Mononuclear cell (primary cell): ENCODE measurements around the gene PITX3. TPM values are rescaled to one million over a fixed set of nuclear protein-coding genes. Genes with fewer than 3 reads are reported as not detected.

Experiments
- H3K27me3 ChIP-seq: 2 replicates; pipeline ENCODE4 v1.6.0; 2011; ENCODE audit warnings: low read length, control low read depth; ENCODE audit not compliant: insufficient read depth
- H3K4me1 ChIP-seq: 2 replicates; pipeline ENCODE4 v1.5.1; 2011; ENCODE audit warnings: mild to moderate bottlenecking, low read length, control low read depth; ENCODE audit not compliant: insufficient read depth
- H3K4me3 ChIP-seq: 2 replicates; pipeline ENCODE4 v1.5.1; 2011; ENCODE audit warnings: mild to moderate bottlenecking, low read length, moderate library complexity
- H3K9me3 ChIP-seq: 2 replicates; pipeline ENCODE4 v1.5.1; 2011; ENCODE audit warnings: low read depth, mild to moderate bottlenecking, control low read depth, low read length
- total RNA-seq: library from RNA; depleted of rRNA; stranded (reverse); fragments of >200 nt; gene quantifications from one replicate; pipeline ENCODE4 v1.2.3, GENCODE V29; 2012

Gene PITX3
- total RNA-seq, 1 donor, result not detected

GRCh38 chr10:102242118-102242485 is 790 bp upstream of the PITX3 start:
- H3K9me3 ChIP-seq, result no peaks in the 10 kb centered on the region
- peaks cover 44% of the 10 kb centered on the region for H3K27me3 ChIP-seq
- H3K4me1 ChIP-seq, result peaks cover 41% of the 10 kb centered on the region
- no peak overlapping the region for H3K4me3 ChIP-seq

GRCh38 chr10:102241032-102241443 is 274 bp downstream of the PITX3 start:
- H3K4me3 ChIP-seq, result no peak overlapping the region
- H3K27me3 ChIP-seq, result peaks cover 44% of the 10 kb centered on the region
- peaks cover 30% of the 10 kb centered on the region for H3K4me1 ChIP-seq
- H3K9me3 ChIP-seq, result no peaks in the 10 kb centered on the region

GRCh38 chr10:102240467-102241031 is 763 bp downstream of the PITX3 start:
- Histone ChIP-seq H3K9me3 (no peaks in the 10 kb centered on the region), H3K4me1 (peaks cover 27% of the 10 kb centered on the region), H3K27me3 (peaks cover 47% of the 10 kb centered on the region), H3K4me3 (no peak overlapping the region)

DNA sequence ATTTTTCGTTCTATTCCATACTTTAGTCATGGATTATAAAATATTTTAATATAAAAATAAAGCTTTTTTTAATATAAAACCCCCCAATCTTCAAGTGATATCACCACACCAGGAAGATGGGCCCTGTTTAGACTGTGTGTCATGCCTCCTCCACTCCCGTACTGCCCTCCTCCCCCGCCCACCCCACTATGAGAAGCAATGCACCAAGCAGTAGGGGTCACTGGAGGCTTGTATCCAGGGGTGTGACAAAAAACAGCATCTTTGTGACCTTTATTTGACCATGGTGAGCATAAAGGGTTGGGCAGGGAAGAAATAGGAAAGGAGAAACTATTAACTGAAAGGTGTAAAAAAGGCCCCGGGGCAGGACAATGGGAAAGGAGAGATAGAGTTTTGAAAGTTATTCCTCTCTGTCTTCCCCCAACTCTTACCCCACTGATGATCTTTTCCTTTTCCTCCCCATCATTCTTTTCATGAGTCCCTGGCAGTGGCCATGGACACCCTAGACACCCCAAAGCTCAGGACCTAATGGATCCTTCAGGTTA is 3.5 kb downstream of the PITX3 start:
- no peaks in the 10 kb centered on the region for H3K9me3 ChIP-seq
- H3K27me3 ChIP-seq, result peaks cover 56% of the 10 kb centered on the region
- peaks cover 19% of the 10 kb centered on the region for H3K4me1 ChIP-seq
- no peak overlapping the region for H3K4me3 ChIP-seq

- H3K9me3 ChIP-seq, result no peaks in the 10 kb centered on the region
- H3K27me3 ChIP-seq, result peaks cover 51% of the 10 kb centered on the region
- H3K4me3 ChIP-seq, result no peak overlapping the region
- peaks cover 14% of the 10 kb centered on the region for H3K4me1 ChIP-seq
These were observed 5.3 kb downstream of the PITX3 start for GRCh38 chr10:102236006-102236405.

DNA sequence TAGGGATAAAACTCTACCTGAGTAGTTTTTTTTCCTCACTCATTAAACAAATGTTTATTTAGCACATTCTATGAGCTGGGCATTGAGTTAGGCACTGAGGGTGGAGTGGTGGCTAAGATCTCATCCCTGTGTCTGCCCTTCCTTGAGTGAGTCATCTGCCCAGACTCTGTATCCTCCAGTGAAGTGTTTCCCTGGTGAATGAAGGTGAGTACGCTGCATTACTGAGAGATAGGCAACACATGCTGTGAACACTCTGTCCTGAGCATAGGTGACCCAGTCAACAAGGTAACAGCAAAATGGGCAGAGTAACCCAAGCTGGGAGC is 5.8 kb downstream of the PITX3 start:
- Histone ChIP-seq H3K4me1 (peaks cover 14% of the 10 kb centered on the region), H3K9me3 (no peaks in the 10 kb centered on the region), H3K4me3 (no peak overlapping the region), H3K27me3 (peaks cover 50% of the 10 kb centered on the region)

DNA sequence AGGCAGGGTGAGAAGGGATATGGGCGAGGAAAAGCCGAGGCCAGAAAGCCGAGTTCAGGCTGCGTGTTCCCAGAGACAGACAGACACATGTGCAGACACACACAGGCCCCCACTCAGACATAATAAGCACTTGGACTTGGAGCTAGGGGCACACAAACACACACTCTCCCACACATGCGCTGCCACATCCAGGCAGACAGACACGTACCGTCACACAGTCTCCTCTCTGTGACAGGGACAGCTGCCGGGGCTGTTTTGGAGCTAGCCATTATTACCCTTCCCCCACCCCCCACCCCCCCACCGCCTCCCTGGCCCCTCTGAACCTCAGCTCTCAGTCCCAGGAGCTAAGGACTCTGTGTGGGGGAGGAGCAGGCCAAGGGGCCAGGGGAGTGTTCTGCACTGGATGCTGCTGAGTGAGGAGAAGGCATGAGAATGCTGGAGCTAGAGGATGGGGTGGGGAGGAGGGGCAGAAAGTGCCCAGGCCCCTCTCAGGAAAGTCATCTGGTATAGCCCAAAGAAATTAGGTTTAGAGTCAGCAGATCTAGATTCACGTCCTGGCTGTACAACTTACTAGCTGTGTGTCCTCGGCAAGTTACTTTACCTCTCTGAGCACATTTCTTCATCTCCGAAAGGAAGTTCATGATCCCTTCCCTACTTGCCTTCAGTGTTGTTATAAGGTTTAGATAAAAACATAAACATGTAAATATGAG is 6.3 kb downstream of the PITX3 start:
- Histone ChIP-seq H3K4me3 (no peak overlapping the region), H3K4me1 (peaks cover 19% of the 10 kb centered on the region), H3K27me3 (peaks cover 49% of the 10 kb centered on the region), H3K9me3 (no peaks in the 10 kb centered on the region)

DNA sequence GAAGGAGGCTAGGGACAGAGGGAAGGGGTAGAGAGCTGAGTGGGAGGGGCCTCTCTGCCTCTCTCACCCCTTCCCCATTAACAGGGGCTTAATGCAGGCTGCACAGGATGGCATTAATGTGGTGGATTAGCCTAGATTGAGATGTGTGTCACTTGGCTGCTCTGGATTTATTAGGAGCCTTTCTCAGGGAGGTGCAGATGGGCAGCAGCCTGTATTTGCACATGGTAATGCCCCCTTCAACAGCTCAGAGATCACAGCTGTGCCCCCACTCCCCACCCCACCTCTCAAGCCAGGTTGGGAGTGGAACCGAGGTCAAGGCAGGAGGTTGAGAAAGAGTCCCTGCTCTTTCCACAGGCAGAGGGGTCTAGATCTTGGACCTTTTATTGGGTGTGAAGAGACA is 7.3 kb downstream of the PITX3 start:
- Histone ChIP-seq H3K9me3 (no peaks in the 10 kb centered on the region), H3K27me3 (peaks cover 42% of the 10 kb centered on the region), H3K4me1 (peaks cover 22% of the 10 kb centered on the region), H3K4me3 (no peak overlapping the region)

GRCh38 chr10:102231357-102232318 is 9.7 kb downstream of the PITX3 start:
- peaks cover 45% of the 10 kb centered on the region for H3K27me3 ChIP-seq
- H3K4me3 ChIP-seq, result peak overlapping the region; percentile 31
- peaks cover 37% of the 10 kb centered on the region for H3K4me1 ChIP-seq
- no peaks in the 10 kb centered on the region for H3K9me3 ChIP-seq

- Histone ChIP-seq H3K4me1 (peaks cover 44% of the 10 kb centered on the region), H3K27me3 (peaks cover 45% of the 10 kb centered on the region), H3K4me3 (peak overlapping the region; percentile 31), H3K9me3 (no peaks in the 10 kb centered on the region)
These were observed 10.4 kb downstream of the PITX3 start for GRCh38 chr10:102230861-102231356.

GRCh38 chr10:102230264-102230860 is 10.9 kb downstream of the PITX3 start:
- Histone ChIP-seq H3K9me3 (no peaks in the 10 kb centered on the region), H3K4me3 (peak overlapping the region; percentile 31), H3K4me1 (peaks cover 49% of the 10 kb centered on the region), H3K27me3 (peaks cover 40% of the 10 kb centered on the region)

DNA sequence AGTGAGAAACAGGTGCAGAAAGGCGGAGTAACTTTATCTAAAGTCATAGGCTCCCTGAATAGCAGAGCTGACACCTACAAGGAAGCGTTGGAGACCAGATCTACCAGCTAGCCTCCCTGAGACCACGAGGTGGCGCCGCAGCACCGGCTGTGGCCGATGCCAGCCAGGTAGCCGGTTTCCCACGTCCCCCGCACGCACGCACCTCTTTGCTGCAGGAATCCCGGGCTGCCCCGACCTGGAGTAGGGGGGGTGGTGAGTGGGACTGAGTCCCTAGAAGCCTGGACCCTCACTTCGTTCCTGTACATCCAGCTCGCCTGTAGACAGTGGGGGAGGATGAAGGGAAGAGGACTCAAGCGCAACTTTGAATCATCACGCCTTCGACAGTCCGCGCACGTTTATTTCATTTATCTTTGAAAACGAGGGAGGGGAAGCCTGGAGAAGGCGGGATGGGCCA is 11.5 kb downstream of the PITX3 start:
- H3K4me1 ChIP-seq, result peaks cover 49% of the 10 kb centered on the region
- H3K4me3 ChIP-seq, result peak overlapping the region; percentile 31
- no peaks in the 10 kb centered on the region for H3K9me3 ChIP-seq
- peaks cover 39% of the 10 kb centered on the region for H3K27me3 ChIP-seq

DNA sequence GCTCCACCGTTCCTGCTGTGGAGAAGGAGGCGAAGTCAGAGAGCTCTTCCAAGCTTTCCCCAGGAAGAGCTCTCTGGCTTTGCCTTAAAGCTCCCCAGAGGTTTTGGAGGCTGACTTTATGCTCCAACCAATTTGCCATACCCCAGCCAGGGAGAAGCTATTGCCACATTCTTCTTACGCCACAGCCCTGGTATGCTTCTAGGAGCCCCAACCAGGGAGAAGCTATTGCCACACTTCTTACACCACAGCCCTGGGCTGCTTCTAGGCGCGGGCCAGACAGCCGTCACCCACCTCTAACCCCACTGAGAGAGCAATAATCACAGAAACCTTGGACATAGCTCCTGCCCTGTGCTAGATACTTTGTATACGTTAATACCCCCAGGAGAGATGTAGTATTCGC is 14.3 kb downstream of the PITX3 start:
- Histone ChIP-seq H3K9me3 (no peaks in the 10 kb centered on the region), H3K4me3 (no peak overlapping the region), H3K4me1 (peaks cover 49% of the 10 kb centered on the region), H3K27me3 (peaks cover 37% of the 10 kb centered on the region)

DNA sequence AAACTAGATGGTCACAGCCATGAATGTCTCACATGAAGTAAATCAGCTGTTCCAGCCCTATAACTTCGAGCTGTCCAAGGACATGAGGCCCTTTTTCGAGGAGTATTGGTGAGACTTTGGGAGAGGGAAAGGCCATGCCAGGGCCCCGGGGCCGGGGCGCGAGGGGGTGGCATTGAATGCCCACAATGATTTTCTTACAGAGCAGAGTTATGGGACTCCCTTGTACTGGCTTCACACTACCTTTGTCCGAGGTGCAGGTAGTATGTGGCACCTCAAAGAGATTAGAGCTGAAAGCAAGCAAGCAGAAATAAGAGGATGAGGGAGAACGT is 14.8 kb downstream of the PITX3 start:
- peaks cover 45% of the 10 kb centered on the region for H3K4me1 ChIP-seq
- peaks cover 32% of the 10 kb centered on the region for H3K27me3 ChIP-seq
- H3K9me3 ChIP-seq, result no peaks in the 10 kb centered on the region
- H3K4me3 ChIP-seq, result peak overlapping the region; percentile 12
